ENCODE data around the gene ROBO1. TPM values are rescaled to one million over a fixed set of nuclear protein-coding genes. Genes with fewer than 3 reads are reported as not detected.
"Not testable (repeated sequence)": the region's sequence is repeated elsewhere in the genome, so short reads cannot be mapped to it uniquely, and the experiment has no call there.

The ROBO1 gene
- total and polyA plus RNA-seq, 2 donors (not counting 1 experiment from before 2014, with no cell fraction given): 0.27 to 3.2 TPM

GRCh38 chr3:78887029-78887428, 880.8 kb downstream of the ROBO1 start:
- no peak overlapping the region for H3K4me3 Mint-ChIP-seq
- no peak for TF ChIP-seq CTCF (IDR thresholded peaks at IDR 0.05)
- TF ChIP-seq EZH2 (IDR thresholded peaks at IDR 0.05; ENCODE audit: borderline replicate concordance, insufficient read depth, low read depth, low read length, poor library complexity, severe bottlenecking): no peak
- POLR2A ChIA-PET: no interaction called here
- no peak for ATAC-seq (ENCODE audit: low read depth)
- Histone ChIP-seq H2AFZ (ENCODE audit: insufficient read depth, low read depth, low read length, poor library complexity, severe bottlenecking) (no peak overlapping the region), H3K27ac (ENCODE audit: low read length in 2 of 2) (no peak overlapping the region), H3K79me2 (ENCODE audit: control insufficient read depth, insufficient read depth, low read length) (no peaks in the 10 kb centered on the region), H3K9ac (ENCODE audit: low read length) (no peak overlapping the region), H3K27me3 (replicated peaks in 1 of 4; ENCODE audit: control extremely low read depth in 1 of 4, control insufficient read depth in 3 of 4, insufficient read depth in 4 of 4, low read length in 3 of 4) (no peaks in the 10 kb centered on the region), H3K9me3 (ENCODE audit: control extremely low read depth in 1 of 3, control insufficient read depth in 2 of 3, insufficient read depth in 1 of 3, low read length in 2 of 3) (no peaks in the 10 kb centered on the region), H3K4me3 (ENCODE audit: control extremely low read depth in 1 of 5, extremely low read depth in 1 of 5, insufficient read depth in 1 of 5, low read depth in 2 of 5, low read length in 4 of 5) (no peak overlapping the region), H4K20me1 (ENCODE audit: control insufficient read depth, insufficient read depth, low read length, poor library complexity, severe bottlenecking) (no peaks in the 10 kb centered on the region), H3K4me2 (replicated peaks; ENCODE audit: low read depth, low read length, poor library complexity, severe bottlenecking) (no peak overlapping the region), H3K4me1 (ENCODE audit: control insufficient read depth in 2 of 2, insufficient read depth in 2 of 2, low read length in 2 of 2) (no peaks in the 10 kb centered on the region), H3K36me3 (replicated peaks in 1 of 2; ENCODE audit: control extremely low read depth in 1 of 2, control insufficient read depth in 1 of 2, extremely low read depth in 1 of 2, insufficient read depth in 2 of 2, low read length in 1 of 2) (no peaks in the 10 kb centered on the region)
- no peak overlapping the region for H3K27ac Mint-ChIP-seq
- no peaks in the 10 kb centered on the region for H3K4me1 Mint-ChIP-seq
- H3K27me3 Mint-ChIP-seq: no peaks in the 10 kb centered on the region
- WGBS (ENCODE audit: insufficient coverage): 100% methylated on average over 1 of the region's 1 CpG
- H3K9me3 Mint-ChIP-seq (ENCODE audit: insufficient read depth): no peaks in the 10 kb centered on the region
- intact Hi-C loops (cut with micrococcal nuclease): no loop called here
- no peak for DNase-seq
- CTCF ChIA-PET: no interaction called here

GRCh38 chr3:78884567-78884966, 883.2 kb downstream of the ROBO1 start:
- H3K36me3 ChIP-seq (replicated peaks in 1 of 2; ENCODE audit: control extremely low read depth in 1 of 2, control insufficient read depth in 1 of 2, extremely low read depth in 1 of 2, insufficient read depth in 2 of 2, low read length in 1 of 2); H3K27me3 ChIP-seq (replicated peaks in 1 of 4; ENCODE audit: control extremely low read depth in 1 of 4, control insufficient read depth in 3 of 4, insufficient read depth in 4 of 4, low read length in 3 of 4); H3K4me3 Mint-ChIP-seq; H3K9me3 ChIP-seq (ENCODE audit: control extremely low read depth in 1 of 3, control insufficient read depth in 2 of 3, insufficient read depth in 1 of 3, low read length in 2 of 3); H3K4me3 ChIP-seq (ENCODE audit: control extremely low read depth in 1 of 5, extremely low read depth in 1 of 5, insufficient read depth in 1 of 5, low read depth in 2 of 5, low read length in 4 of 5); intact Hi-C loops (cut with micrococcal nuclease); CTCF ChIA-PET; H3K4me1 Mint-ChIP-seq; ATAC-seq (ENCODE audit: low read depth); H3K9ac ChIP-seq (ENCODE audit: low read length); H3K9me3 Mint-ChIP-seq (ENCODE audit: insufficient read depth); H3K79me2 ChIP-seq (ENCODE audit: control insufficient read depth, insufficient read depth, low read length); H4K20me1 ChIP-seq (ENCODE audit: control insufficient read depth, insufficient read depth, low read length, poor library complexity, severe bottlenecking); POLR2A ChIA-PET; H3K4me2 ChIP-seq (replicated peaks; ENCODE audit: low read depth, low read length, poor library complexity, severe bottlenecking); H3K27me3 Mint-ChIP-seq; DNase-seq; H3K27ac Mint-ChIP-seq; H3K4me1 ChIP-seq (ENCODE audit: control insufficient read depth in 2 of 2, insufficient read depth in 2 of 2, low read length in 2 of 2); H3K27ac ChIP-seq (ENCODE audit: low read length in 2 of 2); H2AFZ ChIP-seq (ENCODE audit: insufficient read depth, low read depth, low read length, poor library complexity, severe bottlenecking): not testable (repeated sequence)
- no CpG with 5 or more reads among the region's 1 CpG for WGBS (ENCODE audit: insufficient coverage)

Data from B cell (primary cell).